C4-2B (cell line): Measurements from ENCODE around the gene SMAD2.

ENCODE experiments used
- CTCF ChIP-seq: fragments of 450-650 bp; conservative IDR thresholded peaks from 2 replicates; pipeline ENCODE4 v1.5.1; 2017; ENCODE audit warnings: mild to moderate bottlenecking
- ZFX ChIP-seq: fragments of 450-650 bp; IDR thresholded peaks from 2 replicates; pipeline ENCODE4 v1.6.1; 2017

- no peak for TF ChIP-seq CTCF
- TF ChIP-seq ZFX: no peak
Measured at GRCh38 chr18:47795434-47795814, 135.0 kb downstream of the SMAD2 start.
